Esophagus muscularis mucosa (tissue), 4 donors: Measurements from ENCODE around the gene HAPSTR1. TPM values are rescaled to one million over a fixed set of nuclear protein-coding genes. Genes with fewer than 3 reads are reported as not detected.
A peak's percentile ranks its signal among the peaks of the same experiment; 100 is the strongest.

Experiments
- DNase-seq: peaks from one replicate; pipeline ENCODE4 v3.0.0-alpha.2; 2017; ENCODE audit errors: extremely low spot score
- H3K27ac ChIP-seq, 4 donors: fragments of 200-600 bp; sonication (generic); replicated peaks in 1 of 4; 1 replicate in 3 of 4; 2 replicates in 1 of 4; pipeline ENCODE4 v1.5.1; 2016 to 2019; ENCODE audit warnings: mild to moderate bottlenecking in 1 of 4
- H3K27me3 ChIP-seq, 4 donors: fragments of 200-600 bp; sonication (generic); one replicate each; pipeline versions ENCODE4 v1.5.1 to v1.6.0; 2016 to 2019
- H3K36me3 ChIP-seq, 4 donors: fragments of 200-600 bp; sonication (generic); one replicate each; pipeline ENCODE4 v1.5.1; 2016 to 2019
- H3K4me1 ChIP-seq, 4 donors: fragments of 200-600 bp; sonication (generic); one replicate each; pipeline ENCODE4 v1.5.1; 2016 to 2019
- H3K4me3 ChIP-seq, 4 donors: fragments of 200-600 bp; sonication (generic); 1 replicate in 2 of 4; 2 replicates in 2 of 4; pipeline ENCODE4 v1.5.1; 2016 to 2019; ENCODE audit warnings: mild to moderate bottlenecking in 4 of 4, moderate library complexity in 1 of 4
- H3K9me3 ChIP-seq, 4 donors: fragments of 200-600 bp; sonication (generic); 1 replicate in 3 of 4; 2 replicates in 1 of 4; pipeline ENCODE4 v1.5.1; 2016 to 2019
- EP300 ChIP-seq: sonication (generic); formaldehyde crosslinking; IDR thresholded peaks from one replicate; pipeline ENCODE4 v1.6.1; 2017; ENCODE audit warnings: antibody characterized with exemption
- POLR2A ChIP-seq: fragments of 450-650 bp; IDR thresholded peaks from one replicate; pipeline ENCODE4 v1.6.1; 2017; ENCODE audit warnings: antibody characterized with exemption, moderate library complexity, mild to moderate bottlenecking, low read depth
- POLR2AphosphoS5 ChIP-seq, 2 donors: sonication (generic); formaldehyde crosslinking; IDR thresholded peaks; one replicate each; pipeline ENCODE4 v1.6.1; 2017; ENCODE audit warnings: antibody characterized with exemption in 2 of 2
- WGBS: methylation state at CpG from one replicate; pipeline ENCODE4 v1.1.5; 2018; 5-methylcytosine and 5-hydroxymethylcytosine counted together
- intact Hi-C: fragments of 100-400 bp; cut with DNase I; formaldehyde crosslinking; loops from one replicate; pipeline ENCODE4 v1.15.1; 2023
- total RNA-seq, 4 donors: library from RNA; depleted of rRNA; stranded (reverse); fragments of >200 nt; gene quantifications; one replicate each; pipeline versions ENCODE4 v1.1.0 to v1.2.1, GENCODE V29; 2016
- TF ChIP-seq, protein P1 (sequence below), 3 experiments: fragments of 200-600 bp in 2 of 3; fragments of 450-650 bp in 1 of 3; sonication (generic) in 2 of 3; IDR thresholded peaks; one replicate each; pipeline ENCODE4 v1.5.1; 2017 to 2019; ENCODE audit warnings: antibody characterized with exemption in 3 of 3, mild to moderate bottlenecking in 2 of 3, moderate library complexity in 1 of 3

Gene HAPSTR1
- total RNA-seq, 4 donors from 2014 or later: 51.7 to 65.2 (median 57.1) TPM

DNA sequence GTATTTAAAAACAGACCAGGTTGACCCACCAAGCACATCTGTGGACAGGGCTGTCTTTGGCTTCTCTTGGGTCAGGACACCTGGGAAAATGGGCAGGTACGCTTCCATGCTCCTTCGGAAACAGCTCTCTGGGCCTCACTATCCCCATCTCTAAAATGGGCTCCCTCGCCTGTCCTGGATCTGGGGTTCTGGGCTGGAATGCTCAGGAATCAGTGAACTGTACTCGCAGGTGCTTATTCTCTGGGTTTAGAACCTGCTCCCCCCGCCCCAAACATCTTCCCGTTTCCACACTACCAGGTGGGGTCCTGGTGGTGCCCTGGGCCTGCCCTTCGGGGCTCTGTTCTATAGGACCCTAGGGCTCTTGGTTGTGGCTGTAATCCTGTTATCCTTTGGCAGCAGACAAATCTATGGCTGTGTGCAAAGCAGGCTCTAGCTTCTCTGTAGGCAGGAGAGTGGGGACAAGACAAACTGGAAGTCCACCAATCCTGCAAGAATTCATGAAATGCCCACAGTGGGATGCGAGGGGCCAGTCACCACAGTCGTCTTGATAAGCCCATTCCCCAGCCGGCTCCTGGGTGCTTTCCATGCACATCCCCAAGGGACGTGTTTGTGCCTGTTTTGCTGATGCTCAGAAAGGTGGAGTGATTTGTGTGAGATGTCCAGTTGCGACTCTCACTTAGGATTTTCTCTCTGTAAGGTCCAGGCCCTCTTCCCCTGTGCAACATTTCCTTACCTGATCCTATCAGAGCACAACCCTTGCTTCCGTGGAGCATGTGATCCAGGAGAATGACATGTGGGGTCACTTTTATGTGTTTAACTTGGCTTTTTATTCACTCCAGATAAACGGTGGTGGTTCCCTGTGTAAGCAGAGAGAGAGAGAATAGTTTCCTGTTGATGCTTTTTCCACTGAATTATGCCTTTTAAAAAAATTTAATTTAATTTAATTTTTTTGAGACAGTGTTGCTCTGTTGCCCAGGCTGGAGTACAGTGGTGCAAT is 37.2 kb downstream of the HAPSTR1 start:
- no peaks in the 10 kb centered on the region for H3K9me3 ChIP-seq
- DNase-seq: no peak
- 73% methylated on average over 13 of the region's 14 CpGs for WGBS
- intact Hi-C loops: no loop called here
- TF ChIP-seq, protein P1, sequence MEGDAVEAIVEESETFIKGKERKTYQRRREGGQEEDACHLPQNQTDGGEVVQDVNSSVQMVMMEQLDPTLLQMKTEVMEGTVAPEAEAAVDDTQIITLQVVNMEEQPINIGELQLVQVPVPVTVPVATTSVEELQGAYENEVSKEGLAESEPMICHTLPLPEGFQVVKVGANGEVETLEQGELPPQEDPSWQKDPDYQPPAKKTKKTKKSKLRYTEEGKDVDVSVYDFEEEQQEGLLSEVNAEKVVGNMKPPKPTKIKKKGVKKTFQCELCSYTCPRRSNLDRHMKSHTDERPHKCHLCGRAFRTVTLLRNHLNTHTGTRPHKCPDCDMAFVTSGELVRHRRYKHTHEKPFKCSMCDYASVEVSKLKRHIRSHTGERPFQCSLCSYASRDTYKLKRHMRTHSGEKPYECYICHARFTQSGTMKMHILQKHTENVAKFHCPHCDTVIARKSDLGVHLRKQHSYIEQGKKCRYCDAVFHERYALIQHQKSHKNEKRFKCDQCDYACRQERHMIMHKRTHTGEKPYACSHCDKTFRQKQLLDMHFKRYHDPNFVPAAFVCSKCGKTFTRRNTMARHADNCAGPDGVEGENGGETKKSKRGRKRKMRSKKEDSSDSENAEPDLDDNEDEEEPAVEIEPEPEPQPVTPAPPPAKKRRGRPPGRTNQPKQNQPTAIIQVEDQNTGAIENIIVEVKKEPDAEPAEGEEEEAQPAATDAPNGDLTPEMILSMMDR (IDR thresholded peaks at IDR 0.05): no peak
- no peak for TF ChIP-seq EP300
- no peak for TF ChIP-seq POLR2A
- TF ChIP-seq POLR2AphosphoS5 (IDR thresholded peaks at IDR 0.05): no peak
- H3K27me3 ChIP-seq: no peaks in the 10 kb centered on the region
- peaks cover 0 to 16% (median 15%) of the 10 kb centered on the region in 4 donors for H3K36me3 ChIP-seq
- no peak overlapping the region for H3K27ac ChIP-seq
- peaks cover 21 to 36% (median 27%) of the 10 kb centered on the region in 4 donors for H3K4me1 ChIP-seq
- H3K4me3 ChIP-seq: no peak overlapping the region

DNA sequence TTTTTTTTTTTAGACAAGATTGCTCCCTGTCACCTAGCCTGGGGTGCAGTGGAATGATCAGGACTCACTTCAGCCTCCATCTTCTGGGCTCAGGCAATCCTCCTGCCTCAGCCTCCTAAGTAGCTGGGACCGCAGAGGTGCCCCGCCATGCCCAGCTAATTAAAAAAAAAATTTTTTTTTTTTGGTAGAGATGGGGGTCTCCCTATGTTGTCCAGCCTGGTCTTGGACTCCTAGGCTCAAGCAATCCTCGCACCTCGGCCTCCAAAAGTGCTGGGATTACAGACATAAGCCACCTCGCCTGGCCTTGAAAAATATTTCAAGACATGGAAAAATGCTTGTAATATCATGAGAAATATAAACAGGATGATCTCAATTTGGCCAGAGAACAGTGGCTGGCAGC is 42.9 kb downstream of the HAPSTR1 start:
- DNase-seq: no peak
- Histone ChIP-seq H3K27ac (no peak overlapping the region), H3K27me3 (no peaks in the 10 kb centered on the region), H3K4me3 (no peak overlapping the region), H3K36me3 (no peaks in the 10 kb centered on the region), H3K9me3 (no peaks in the 10 kb centered on the region), H3K4me1 (peaks cover 2 to 10% (median 7%) of the 10 kb centered on the region in 4 donors)
- intact Hi-C loops: no loop called here
- TF ChIP-seq EP300 (no peak), POLR2AphosphoS5 (IDR thresholded peaks at IDR 0.05) (no peak), POLR2A (no peak)
- TF ChIP-seq, protein P1 (IDR thresholded peaks at IDR 0.05): no peak
- WGBS: 95% methylated on average over 5 of the region's 5 CpGs

DNA sequence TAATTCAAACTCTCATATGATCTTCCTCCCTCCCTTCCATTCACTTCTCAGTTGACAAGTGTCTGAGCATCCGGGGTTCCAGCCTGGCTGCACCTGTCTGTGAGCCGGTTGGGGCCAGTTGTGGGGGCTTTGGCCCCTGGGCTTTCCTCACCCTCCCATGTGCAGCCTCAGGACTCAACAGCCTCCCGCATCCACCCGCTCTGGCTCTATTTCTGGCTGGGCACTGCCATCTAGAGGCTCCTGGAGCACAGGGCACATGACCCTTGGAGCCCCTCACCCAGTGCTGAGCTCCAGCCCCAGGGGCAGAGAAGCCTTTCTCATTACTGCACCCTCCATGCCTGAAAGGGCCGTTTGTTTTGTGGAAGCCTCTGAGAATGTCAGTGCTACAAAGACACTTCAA is 43.3 kb downstream of the HAPSTR1 start:
- TF ChIP-seq POLR2AphosphoS5 (IDR thresholded peaks at IDR 0.05) (no peak), POLR2A (no peak), EP300 (no peak)
- TF ChIP-seq, protein P1 (IDR thresholded peaks at IDR 0.05): peak; percentile 30 to 56 (median 39)
- Histone ChIP-seq H3K4me1 (peaks cover 6 to 14% (median 10%) of the 10 kb centered on the region in 4 donors), H3K27ac (no peak overlapping the region), H3K36me3 (no peaks in the 10 kb centered on the region), H3K4me3 (no peak overlapping the region), H3K27me3 (no peaks in the 10 kb centered on the region), H3K9me3 (no peaks in the 10 kb centered on the region)
- intact Hi-C loops: no loop called here
- 44% methylated on average over 5 of the region's 5 CpGs for WGBS
- no peak for DNase-seq

DNA sequence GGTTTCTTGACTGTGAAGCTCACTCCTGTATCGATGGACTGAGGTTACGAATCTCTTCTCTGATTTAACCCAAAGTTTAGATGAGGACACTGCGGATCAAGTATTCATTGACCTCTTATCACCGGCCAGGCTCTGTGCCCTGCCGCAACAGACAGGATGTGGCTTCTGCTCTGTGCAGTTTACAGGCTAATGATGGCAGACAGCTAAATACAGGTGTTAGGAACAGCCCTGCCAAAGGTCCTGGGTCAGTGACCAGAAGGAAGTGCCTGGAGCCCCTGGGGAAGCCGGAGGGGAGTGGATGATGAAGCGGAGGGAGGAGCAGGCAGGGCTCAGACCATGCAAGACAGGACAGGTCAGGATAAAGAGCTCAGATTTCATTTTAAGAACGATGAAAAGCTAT is 44.4 kb downstream of the HAPSTR1 start:
- Histone ChIP-seq H3K27me3 (no peaks in the 10 kb centered on the region), H3K9me3 (no peaks in the 10 kb centered on the region), H3K4me3 (no peak overlapping the region), H3K36me3 (no peaks in the 10 kb centered on the region), H3K4me1 (peaks cover 6 to 14% (median 10%) of the 10 kb centered on the region in 4 donors), H3K27ac (no peak overlapping the region)
- DNase-seq: no peak
- TF ChIP-seq, protein P1 (IDR thresholded peaks at IDR 0.05): no peak
- TF ChIP-seq POLR2AphosphoS5 (IDR thresholded peaks at IDR 0.05) (no peak), EP300 (no peak), POLR2A (no peak)
- intact Hi-C loops: no loop called here
- 44% methylated on average over 6 of the region's 8 CpGs for WGBS
